HCT116 (cell line): ENCODE data around the gene KRTAP5-9. TPM values are rescaled to one million over a fixed set of nuclear protein-coding genes. Genes with fewer than 3 reads are reported as not detected.

Experiments
- ATAC-seq: fragments of 200-7000 bp; cut with Tn5 transposase; 2 replicates; pipeline ENCODE4 v1.9.1; 2020; ENCODE audit warnings: mild to moderate bottlenecking, moderate library complexity
- BruUV-seq: library from RNA; stranded (reverse); fragments of 400-500 nt; replicated peaks from 2 replicates; lab custom pipeline; 2021; lab: Mats Ljungman, UMichigan
- CTCF ChIA-PET: fragments of 300-600 bp; sonication (Branson Sonifier 250); formaldehyde crosslinking; loops from one replicate; lab custom pipeline; 2021; ENCODE audit warnings: antibody characterized with exemption; lab: Charles Lee
- POLR2A ChIA-PET: fragments of 300-600, 350-600 bp; sonication (Branson Sonifier 250); formaldehyde crosslinking; loops from one replicate; lab custom pipeline; 2021; ENCODE audit warnings: antibody characterized with exemption; lab: Charles Lee
- RAD21 ChIA-PET, 2 experiments: fragments of 300-600 bp; sonication (Branson Sonifier 250); formaldehyde crosslinking; loops; one replicate each; lab custom pipeline; 2023; ENCODE audit warnings: low total read pairs in 2 of 2; ENCODE audit not compliant: uncharacterized antibody in 2 of 2, unreplicated experiment in 2 of 2, low non-redundant PET in 1 of 2; lab: Charles Lee
- DNase-seq: peaks from one replicate; pipeline ENCODE4 v3.0.0-alpha.2; 2010; ENCODE audit warnings: low read depth, low spot score
- H2AFZ ChIP-seq: fragments of 200-600 bp; shearing (Covaris generic), sonication (generic); 2 replicates; pipeline ENCODE4 v1.6.1; 2017; ENCODE audit warnings: low read depth, mixed run types, mixed read lengths, antibody characterized with exemption, low read length; ENCODE audit not compliant: poor library complexity, severe bottlenecking
- H3K27ac ChIP-seq: 2 replicates; pipeline ENCODE4 v1.5.1; 2012; ENCODE audit warnings: low read depth, low read length
- H3K27me3 ChIP-seq: fragments of 200-600 bp; sonication (generic); 2 replicates; pipeline ENCODE4 v1.6.1; 2016; ENCODE audit warnings: mixed run types, low read length, mixed read lengths; ENCODE audit not compliant: insufficient read depth
- H3K36me3 ChIP-seq, 2 experiments: fragments of 200-500 bp in 1 of 2; fragments of 200-600 bp in 1 of 2; sonication (Bioruptor generic) in 1 of 2; sonication (generic) in 1 of 2; 2 replicates each; pipeline versions ENCODE4 v1.5.1 to v1.6.1; 2014 to 2016; ENCODE audit warnings: low read length in 2 of 2, inconsistent platforms in 1 of 2, mixed read lengths in 1 of 2, mixed run types in 1 of 2; ENCODE audit not compliant: insufficient read depth in 2 of 2, control insufficient read depth in 1 of 2
- H3K4me1 ChIP-seq, 2 experiments: fragments of 200-600 bp in 1 of 2; sonication (generic) in 1 of 2; 2 replicates each; pipeline versions ENCODE4 v1.5.1 to v1.6.1; 2012 to 2017; ENCODE audit warnings: low read length in 2 of 2, inconsistent platforms in 1 of 2, mild to moderate bottlenecking in 1 of 2, mixed read lengths in 1 of 2, mixed run types in 1 of 2, moderate library complexity in 1 of 2; ENCODE audit not compliant: insufficient read depth in 2 of 2, control insufficient read depth in 1 of 2
- H3K4me2 ChIP-seq: fragments of 200-600 bp; sonication (generic); 2 replicates; pipeline ENCODE4 v1.6.1; 2017; ENCODE audit warnings: mixed run types, low read length, mixed read lengths
- H3K4me3 ChIP-seq, 2 experiments: fragments of 200-600 bp in 1 of 2; sonication (generic) in 1 of 2; replicated peaks in 1 of 2; 2 replicates each; pipeline ENCODE4 v1.5.1; 2011 to 2016; ENCODE audit warnings: low read length in 2 of 2, control low read depth in 1 of 2, low read depth in 1 of 2, mild to moderate bottlenecking in 1 of 2, mixed read lengths in 1 of 2, mixed run types in 1 of 2
- H3K79me2 ChIP-seq: fragments of 200-600 bp; sonication (generic); 2 replicates; pipeline ENCODE4 v1.6.1; 2017; ENCODE audit warnings: mild to moderate bottlenecking, mixed run types, low read length, moderate library complexity, mixed read lengths; ENCODE audit not compliant: insufficient read depth
- H3K9ac ChIP-seq: fragments of 200-600 bp; sonication (generic); 2 replicates; pipeline ENCODE4 v1.6.1; 2016; ENCODE audit warnings: low read length, mixed read lengths
- H3K9me2 ChIP-seq: fragments of 200-600 bp; sonication (generic), shearing (Covaris generic); 2 replicates; pipeline ENCODE4 v1.6.1; 2017; ENCODE audit warnings: mixed run types, mild to moderate bottlenecking, moderate library complexity; ENCODE audit not compliant: insufficient read depth
- H3K9me3 ChIP-seq, 2 experiments: fragments of 200-500 bp in 1 of 2; fragments of 200-600 bp in 1 of 2; sonication (Bioruptor generic) in 1 of 2; sonication (generic) in 1 of 2; 2 replicates each; pipeline ENCODE4 v1.6.1; 2014 to 2017; ENCODE audit warnings: low read length in 2 of 2, mixed read lengths in 2 of 2, inconsistent platforms in 1 of 2, low read depth in 1 of 2, mild to moderate bottlenecking in 1 of 2, mixed run types in 1 of 2, moderate library complexity in 1 of 2; ENCODE audit not compliant: control insufficient read depth in 1 of 2, insufficient read depth in 1 of 2
- H4K20me1 ChIP-seq: fragments of 200-600 bp; sonication (generic), shearing (Covaris generic); 2 replicates; pipeline ENCODE4 v1.6.1; 2017; ENCODE audit warnings: mixed run types, mild to moderate bottlenecking, moderate library complexity; ENCODE audit not compliant: insufficient read depth
- CBX3 ChIP-seq: IDR thresholded peaks from 2 replicates; pipeline ENCODE4 v1.6.1; 2012; ENCODE audit warnings: low read depth
- ELF1 ChIP-seq: IDR thresholded peaks from 2 replicates; pipeline ENCODE4 v1.6.1; 2012; ENCODE audit warnings: low read depth, borderline replicate concordance
- EZH2phosphoT487 ChIP-seq: fragments of 200-600 bp; IDR thresholded peaks from 2 replicates; pipeline ENCODE4 v1.6.1; 2018; ENCODE audit warnings: antibody characterized with exemption, borderline replicate concordance
- MAX ChIP-seq: IDR thresholded peaks from 2 replicates; pipeline ENCODE4 v1.6.1; 2012
- POLR2A ChIP-seq: IDR thresholded peaks from 2 replicates; pipeline ENCODE4 v1.7.0; 2011; ENCODE audit warnings: borderline replicate concordance; ENCODE audit not compliant: insufficient read depth, insufficient read length; ENCODE audit errors: extremely low read depth
- RAD21 ChIP-seq: IDR thresholded peaks from 2 replicates; pipeline ENCODE4 v1.6.1; 2012; ENCODE audit warnings: low read depth, mild to moderate bottlenecking
- REST ChIP-seq: IDR thresholded peaks from 2 replicates; pipeline ENCODE4 v1.6.1; 2012; ENCODE audit warnings: low read depth
- SRF ChIP-seq: IDR thresholded peaks from 2 replicates; pipeline ENCODE4 v1.6.1; 2012; ENCODE audit warnings: low read depth
- ZBTB33 ChIP-seq: IDR thresholded peaks from 2 replicates; pipeline ENCODE4 v1.6.1; 2011; ENCODE audit warnings: mild to moderate bottlenecking, low read length, moderate library complexity; ENCODE audit not compliant: insufficient replicate concordance; ENCODE audit errors: extremely low read depth
- ZFX ChIP-seq: fragments of 450-650 bp; IDR thresholded peaks from 2 replicates; pipeline ENCODE4 v1.6.1; 2017
- intact Hi-C: fragments of 100-400 bp; cut with micrococcal nuclease; formaldehyde crosslinking; loops from 2 replicates; pipeline ENCODE4 v1.10.0; 2022
- total RNA-seq: library from RNA; stranded (reverse); gene quantifications from one replicate; pipeline ENCODE4 v1.2.1, GENCODE V29; 2021; ENCODE audit not compliant: unreplicated experiment

The KRTAP5-9 gene
- total RNA-seq, 1 experiment from 2014 or later, result 0.27 TPM

- Histone ChIP-seq H3K36me3 (peaks cover 9 to 12% of the 10 kb centered on the region in 2 experiments; a peak in 1 of 4 replicates), H3K4me3 (no peak overlapping the region), H3K79me2 (no peaks in the 10 kb centered on the region), H3K4me2 (no peak overlapping the region), H3K4me1 (peaks cover 10 to 11% of the 10 kb centered on the region in 2 experiments; a peak in 3 of 4 replicates), H3K9ac (no peak overlapping the region), H4K20me1 (no peaks in the 10 kb centered on the region), H2AFZ (no peak overlapping the region), H3K9me3 (no peaks in the 10 kb centered on the region), H3K27ac (no peak overlapping the region), H3K9me2 (no peaks in the 10 kb centered on the region), H3K27me3 (no peaks in the 10 kb centered on the region)
- ChIA-PET CTCF (no interaction called here), RAD21 (no interaction called here), POLR2A (no interaction called here)
- intact Hi-C loops, result no loop called here
- DNase-seq (no peak), ATAC-seq (no peak)
- no TSS peak for BruUV-seq
- TF ChIP-seq ELF1, result no peak
- no peak for TF ChIP-seq EZH2phosphoT487
- no peak for TF ChIP-seq MAX
- TF ChIP-seq ZBTB33, result no peak
- TF ChIP-seq ZFX, result no peak
- TF ChIP-seq POLR2A, result no peak
- TF ChIP-seq RAD21, result no peak
- no peak for TF ChIP-seq SRF
- TF ChIP-seq CBX3, result no peak
- no peak for TF ChIP-seq REST
Observed at GRCh38 chr11:71499125-71499524, 49.1 kb upstream of the KRTAP5-9 start.
